ENCODE data around the gene ROR1. TPM values are rescaled to one million over a fixed set of nuclear protein-coding genes. Genes with fewer than 3 reads are reported as not detected.

ROR1 gene
- total and polyA plus RNA-seq, 2 of the 4 experiments (the other 2 are of a cell fraction) = 4.4 to 10.0 TPM

- H3K9me3 ChIP-seq (ENCODE audit: control insufficient read depth, insufficient read depth, low read length) = 0 out of 2 replicates have a peak, but pooled peaks cover 3% of the 10 kb centered on the region
- no peak overlapping the region for H4K5ac ChIP-seq (ENCODE audit: low read depth, low read length)
- H4K8ac ChIP-seq (ENCODE audit: low read depth in 2 of 2, low read length in 2 of 2) = no peak overlapping the region
- H3K56ac ChIP-seq (ENCODE audit: extremely low read depth, insufficient read depth, low read length) = no peak overlapping the region
- no peak overlapping the region for H2AK5ac ChIP-seq (ENCODE audit: low read depth, low read length)
- dilution Hi-C loops (cut with HindIII; ENCODE audit: low sequenced_read_pairs, unreplicated experiment) = no loop called here
- no TSS peak for BruUV-seq (replicated peaks)
- no peak overlapping the region for H2BK5ac ChIP-seq (ENCODE audit: low read depth, low read length, poor library complexity, severe bottlenecking)
- H2BK20ac ChIP-seq (ENCODE audit: low read depth, low read length) = no peak overlapping the region
- no peak overlapping the region for H3K23ac ChIP-seq (ENCODE audit: low read depth, low read length)
- H3K79me1 ChIP-seq (ENCODE audit: low read depth in 1 of 2, low read length in 2 of 2) = no peaks in the 10 kb centered on the region
- H3K4ac ChIP-seq (ENCODE audit: low read depth, low read length) = no peak overlapping the region
- no peaks in the 10 kb centered on the region for H3K27me3 ChIP-seq (ENCODE audit: control insufficient read depth, insufficient read depth, low read length)
- H4K20me1 ChIP-seq (ENCODE audit: insufficient read depth, low read length) = no peaks in the 10 kb centered on the region; the same call in 1 of the 2 replicates
- no peak overlapping the region for H3K18ac ChIP-seq (ENCODE audit: low read depth, low read length)
- DNase-seq = no peak
- no peak overlapping the region for H4K91ac ChIP-seq (ENCODE audit: insufficient read depth, low read depth, low read length)
- H3K14ac ChIP-seq (replicated peaks; ENCODE audit: low read depth, low read length) = no peak overlapping the region
- H3K4me2 ChIP-seq (ENCODE audit: low read depth, low read length) = no peak overlapping the region
- CTCF ChIA-PET = interaction anchor here (0.6 to 0.9 kb wide), 2 partner anchors 19 to 1936 kb away, joined by 3 to 6 read pairs; no protein-coding TSS in a partner anchor
- H3K4me3 ChIP-seq (ENCODE audit: insufficient read depth, low read depth, low read length) = no peak overlapping the region
- H2BK120ac ChIP-seq (ENCODE audit: low read depth, low read length) = no peak overlapping the region
- no peaks in the 10 kb centered on the region for H3K4me1 ChIP-seq (ENCODE audit: control insufficient read depth, insufficient read depth, low read length)
- WGBS, 2 experiments (ENCODE audit: extremely low coverage in 2 of 2, insufficient read length in 1 of 2) = no CpG with 5 or more reads among the region's 1 CpG
- no peak overlapping the region for H3K27ac ChIP-seq (ENCODE audit: insufficient read depth, low read length)
- no peaks in the 10 kb centered on the region for H3K9me1 ChIP-seq (ENCODE audit: insufficient read depth, low read length)
- no peak overlapping the region for H3K9ac ChIP-seq (ENCODE audit: low read depth, low read length)
- no peak overlapping the region for H2AK9ac ChIP-seq (replicated peaks; ENCODE audit: low read depth, low read length, poor library complexity)
- ATAC-seq (ENCODE audit: low read depth) = no peak
- no peak for TF ChIP-seq NFE2L2 (IDR thresholded peaks at IDR 0.05; ENCODE audit: low read depth, low read length)
- no peak for TF ChIP-seq CTCF (conservative IDR thresholded peaks at IDR 0.05; ENCODE audit: low read depth, low read length)
- TF ChIP-seq CHD1 (IDR thresholded peaks at IDR 0.05; ENCODE audit: low read depth, low read length) = no peak
- no peak for TF ChIP-seq BHLHE40 (IDR thresholded peaks at IDR 0.05; ENCODE audit: low read depth, low read length)
- TF ChIP-seq USF2 (IDR thresholded peaks at IDR 0.05; ENCODE audit: low read depth, low read length) = no peak
- TF ChIP-seq MAZ (IDR thresholded peaks at IDR 0.05; ENCODE audit: borderline replicate concordance, low read depth, low read length) = no peak
- TF ChIP-seq MAFK (IDR thresholded peaks at IDR 0.05; ENCODE audit: low read depth, low read length) = no peak
- no peak for TF ChIP-seq FOS (IDR thresholded peaks at IDR 0.05; ENCODE audit: low read depth, low read length)
- TF ChIP-seq CEBPB (IDR thresholded peaks at IDR 0.05; ENCODE audit: low read depth, low read length) = no peak
- no peak for TF ChIP-seq RFX5 (IDR thresholded peaks at IDR 0.05; ENCODE audit: low read depth, low read length)
- TF ChIP-seq ELK1 (IDR thresholded peaks at IDR 0.05; ENCODE audit: borderline replicate concordance, low read depth, low read length) = no peak
- TF ChIP-seq POLR2A (IDR thresholded peaks at IDR 0.05; ENCODE audit: low read depth, low read length) = no peak
- no peak for TF ChIP-seq MXI1 (IDR thresholded peaks at IDR 0.05; ENCODE audit: borderline replicate concordance, low read depth, low read length)
- TF ChIP-seq RAD21 (IDR thresholded peaks at IDR 0.05; ENCODE audit: low read length) = no peak
- in situ Hi-C loops (cut with MboI; ENCODE audit: low sequenced_read_pairs) = no loop called here
- H3K36me3 ChIP-seq (ENCODE audit: control insufficient read depth, insufficient read depth, low read length) = no peaks in the 10 kb centered on the region
- intact Hi-C loops (cut with micrococcal nuclease) = no loop called here
- no peak overlapping the region for H2BK15ac ChIP-seq (ENCODE audit: low read depth, low read length)
- no peak overlapping the region for H2AFZ ChIP-seq (replicated peaks; ENCODE audit: low read length, poor library complexity)
- POLR2A ChIA-PET (ENCODE audit: unreplicated experiment) = no interaction called here
These were observed 82.1 kb downstream of the ROR1 start for GRCh38 chr1:63855942-63856341.
